Osteocyte (in vitro differentiated cells): ENCODE measurements around the gene ZNF839. TPM values are rescaled to one million over a fixed set of nuclear protein-coding genes. Genes with fewer than 3 reads are reported as not detected.
A peak's percentile ranks its signal among the peaks of the same experiment; 100 is the strongest.

Experiments used
- DNase-seq: peaks from one replicate; pipeline ENCODE4 v3.0.0; 2021; ENCODE audit warnings: mixed read lengths; ENCODE audit not compliant: unreplicated experiment; ENCODE audit errors: extremely low spot score
- H3K27ac Mint-ChIP-seq: one replicate; pipeline ENCODE4 v1.8.0; 2021; ENCODE audit warnings: mild to moderate bottlenecking, mixed read lengths; ENCODE audit not compliant: unreplicated experiment
- H3K27me3 Mint-ChIP-seq: one replicate; pipeline ENCODE4 v1.8.0; 2021; ENCODE audit warnings: mixed read lengths; ENCODE audit not compliant: unreplicated experiment
- H3K36me3 Mint-ChIP-seq: one replicate; pipeline ENCODE4 v1.8.0; 2021; ENCODE audit warnings: mixed read lengths; ENCODE audit not compliant: unreplicated experiment
- H3K4me1 Mint-ChIP-seq: one replicate; pipeline ENCODE4 v1.8.0; 2021; ENCODE audit warnings: mixed read lengths; ENCODE audit not compliant: unreplicated experiment
- H3K4me3 Mint-ChIP-seq: one replicate; pipeline ENCODE4 v1.8.0; 2021; ENCODE audit warnings: mild to moderate bottlenecking, moderate library complexity, mixed read lengths; ENCODE audit not compliant: unreplicated experiment
- H3K9me3 Mint-ChIP-seq: one replicate; pipeline ENCODE4 v1.8.0; 2021; ENCODE audit warnings: mixed read lengths; ENCODE audit not compliant: unreplicated experiment
- total RNA-seq: library from RNA; stranded (reverse); gene quantifications from 2 replicates; pipeline ENCODE4 v1.2.1, GENCODE V29; 2021
- TF ChIP-seq, protein P1 (sequence below): fragments of 200-600 bp; sonication (generic); IDR thresholded peaks from 2 replicates; pipeline ENCODE4 v1.5.0; 2021; ENCODE audit warnings: antibody characterized with exemption, mild to moderate bottlenecking, moderate library complexity

Gene ZNF839
- total RNA-seq, 1 donor from 2014 or later, result 10.1 TPM

DNA sequence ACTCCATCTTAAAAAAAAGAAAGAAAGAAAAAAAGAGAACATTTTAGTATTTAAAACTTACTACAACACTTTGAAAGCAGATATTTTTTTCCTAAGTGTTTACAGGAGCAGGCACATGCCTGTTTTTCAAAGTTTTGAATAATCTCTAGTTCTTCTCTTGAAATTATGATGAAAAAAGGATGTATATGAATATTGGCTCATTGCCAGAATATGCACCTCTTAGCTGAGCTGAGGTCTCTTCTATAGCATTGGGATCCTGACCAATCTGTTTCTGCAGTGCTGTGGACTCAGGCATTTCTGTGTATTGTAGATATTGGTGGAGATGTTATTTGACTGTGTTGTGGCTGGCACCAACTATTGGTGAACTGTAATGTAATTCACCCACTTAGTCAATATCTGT lies 58.1 kb downstream of the ZNF839 start:
- Mint-ChIP-seq H3K9me3 (no peaks in the 10 kb centered on the region), H3K36me3 (peaks cover 16% of the 10 kb centered on the region), H3K27ac (no peak overlapping the region), H3K4me3 (no peak overlapping the region), H3K4me1 (peaks cover 2% of the 10 kb centered on the region), H3K27me3 (no peaks in the 10 kb centered on the region)
- TF ChIP-seq, protein P1, sequence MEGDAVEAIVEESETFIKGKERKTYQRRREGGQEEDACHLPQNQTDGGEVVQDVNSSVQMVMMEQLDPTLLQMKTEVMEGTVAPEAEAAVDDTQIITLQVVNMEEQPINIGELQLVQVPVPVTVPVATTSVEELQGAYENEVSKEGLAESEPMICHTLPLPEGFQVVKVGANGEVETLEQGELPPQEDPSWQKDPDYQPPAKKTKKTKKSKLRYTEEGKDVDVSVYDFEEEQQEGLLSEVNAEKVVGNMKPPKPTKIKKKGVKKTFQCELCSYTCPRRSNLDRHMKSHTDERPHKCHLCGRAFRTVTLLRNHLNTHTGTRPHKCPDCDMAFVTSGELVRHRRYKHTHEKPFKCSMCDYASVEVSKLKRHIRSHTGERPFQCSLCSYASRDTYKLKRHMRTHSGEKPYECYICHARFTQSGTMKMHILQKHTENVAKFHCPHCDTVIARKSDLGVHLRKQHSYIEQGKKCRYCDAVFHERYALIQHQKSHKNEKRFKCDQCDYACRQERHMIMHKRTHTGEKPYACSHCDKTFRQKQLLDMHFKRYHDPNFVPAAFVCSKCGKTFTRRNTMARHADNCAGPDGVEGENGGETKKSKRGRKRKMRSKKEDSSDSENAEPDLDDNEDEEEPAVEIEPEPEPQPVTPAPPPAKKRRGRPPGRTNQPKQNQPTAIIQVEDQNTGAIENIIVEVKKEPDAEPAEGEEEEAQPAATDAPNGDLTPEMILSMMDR, result no peak
- DNase-seq, result no peak

DNA sequence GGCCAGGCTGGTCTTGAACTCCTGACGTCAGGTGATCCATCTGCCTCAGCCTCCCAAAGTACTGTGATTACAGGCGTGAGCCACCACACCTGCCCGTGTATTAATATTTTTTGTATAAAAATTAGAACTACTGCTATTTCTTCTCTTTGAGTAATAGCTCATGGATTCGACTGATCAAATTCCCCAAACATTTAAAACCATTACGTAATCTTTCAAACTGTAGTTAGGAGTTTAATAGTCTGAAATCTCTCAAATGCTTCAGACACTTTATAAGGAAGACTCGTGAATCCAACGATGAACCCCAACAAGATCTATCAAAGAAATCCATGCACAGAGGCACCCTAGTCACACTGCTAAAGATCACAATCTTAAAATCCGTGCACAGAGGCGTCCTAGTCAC lies 59.3 kb downstream of the ZNF839 start:
- DNase-seq, result no peak
- TF ChIP-seq, protein P1, result no peak
- H3K4me1 Mint-ChIP-seq, result peaks cover 2% of the 10 kb centered on the region
- H3K27me3 Mint-ChIP-seq, result no peaks in the 10 kb centered on the region
- peaks cover 18% of the 10 kb centered on the region for H3K36me3 Mint-ChIP-seq
- no peak overlapping the region for H3K4me3 Mint-ChIP-seq
- no peak overlapping the region for H3K27ac Mint-ChIP-seq
- no peaks in the 10 kb centered on the region for H3K9me3 Mint-ChIP-seq

DNA sequence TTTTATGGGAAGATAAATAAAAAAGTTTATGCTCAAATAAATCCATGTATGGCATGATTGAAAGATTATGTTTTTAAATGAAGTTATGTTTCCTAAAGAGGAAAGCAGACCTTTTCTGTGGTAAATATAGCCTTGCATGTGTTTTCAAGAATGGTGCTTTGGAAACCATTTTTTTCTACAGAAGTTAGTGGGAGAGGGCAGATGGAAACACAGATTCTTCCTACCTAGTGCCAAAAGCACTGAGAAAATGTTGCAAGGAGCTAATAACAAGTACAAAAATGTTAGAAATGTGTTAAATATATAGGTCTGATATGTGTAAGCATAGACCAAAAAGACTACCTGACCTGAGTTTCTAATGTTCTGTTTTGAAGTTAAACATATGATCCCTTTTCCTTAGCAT lies 67.5 kb downstream of the ZNF839 start:
- H3K4me3 Mint-ChIP-seq, result no peak overlapping the region

DNA sequence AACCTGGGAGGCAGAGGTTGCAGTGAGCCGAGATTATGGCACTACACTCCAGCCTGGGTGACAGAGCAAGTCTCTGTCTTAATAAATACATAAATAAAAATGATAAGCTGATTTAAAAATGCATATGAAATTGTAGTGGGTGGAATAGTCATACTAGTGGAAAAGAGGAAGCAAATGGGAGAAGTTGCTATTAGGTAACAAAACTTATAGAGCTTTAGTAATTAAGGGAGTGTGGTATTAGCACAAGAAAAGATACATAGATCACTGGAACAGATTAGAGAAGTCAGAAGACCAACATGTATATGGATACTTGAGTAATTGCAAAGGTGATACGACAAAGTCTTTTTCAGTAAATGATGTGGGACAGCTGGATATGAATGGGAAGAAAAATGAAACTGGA lies 69.7 kb downstream of the ZNF839 start:
- H3K36me3 Mint-ChIP-seq, result peaks cover 16% of the 10 kb centered on the region
- TF ChIP-seq, protein P1, result no peak
- no peak overlapping the region for H3K4me3 Mint-ChIP-seq
- no peaks in the 10 kb centered on the region for H3K9me3 Mint-ChIP-seq
- peaks cover 7% of the 10 kb centered on the region for H3K4me1 Mint-ChIP-seq
- no peaks in the 10 kb centered on the region for H3K27me3 Mint-ChIP-seq
- DNase-seq, result no peak
- no peak overlapping the region for H3K27ac Mint-ChIP-seq

More for the DNA sequence above, 67.5 kb downstream of the ZNF839 start:
- H3K4me1 Mint-ChIP-seq, result peaks cover 7% of the 10 kb centered on the region
- H3K27me3 Mint-ChIP-seq, result no peaks in the 10 kb centered on the region
- no peaks in the 10 kb centered on the region for H3K9me3 Mint-ChIP-seq
- DNase-seq, result no peak
- TF ChIP-seq, protein P1, result no peak
- H3K36me3 Mint-ChIP-seq, result peaks cover 13% of the 10 kb centered on the region
- H3K27ac Mint-ChIP-seq, result no peak overlapping the region

DNA sequence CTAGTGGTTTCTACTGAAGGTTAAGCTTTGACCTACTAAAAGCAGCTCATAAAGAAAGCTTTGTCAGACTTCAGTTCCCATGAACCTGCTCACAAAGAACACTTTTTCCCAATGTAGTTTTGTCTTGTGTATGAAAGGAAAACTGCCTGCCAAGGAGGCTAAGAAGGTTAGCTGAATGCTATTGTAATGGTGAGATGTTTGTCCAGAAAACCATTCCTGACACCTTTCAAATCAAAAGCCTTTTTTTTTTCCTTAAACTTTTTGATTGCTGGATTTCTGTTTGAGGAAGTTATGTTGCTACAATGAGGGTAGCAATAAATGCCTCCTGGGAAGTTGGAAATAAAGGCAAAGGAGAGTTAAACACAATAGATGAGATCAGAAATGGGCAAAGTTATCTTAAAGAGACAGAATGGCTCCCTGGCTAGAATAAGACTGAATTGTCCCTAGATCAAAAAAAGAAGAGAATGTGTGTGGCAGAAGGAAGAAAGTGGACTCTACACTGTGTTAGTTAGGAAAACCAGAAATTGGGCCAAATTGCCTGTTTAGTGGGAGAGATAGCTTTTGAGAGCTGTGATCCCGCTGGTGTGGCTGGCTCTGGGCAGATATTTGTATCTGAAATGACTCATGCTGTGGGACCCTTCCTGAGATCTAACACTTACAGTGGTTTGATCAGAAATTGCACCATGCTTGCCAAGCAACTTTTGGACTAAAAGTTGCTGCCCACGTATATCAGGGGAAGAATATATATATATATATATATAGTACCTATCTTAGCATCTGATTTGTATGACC lies 70.7 kb downstream of the ZNF839 start:
- H3K36me3 Mint-ChIP-seq, result peaks cover 18% of the 10 kb centered on the region
- H3K9me3 Mint-ChIP-seq, result no peaks in the 10 kb centered on the region
- H3K27ac Mint-ChIP-seq, result peak overlapping the region; percentile 36
- no peak for DNase-seq
- peaks cover 7% of the 10 kb centered on the region for H3K4me1 Mint-ChIP-seq
- no peak overlapping the region for H3K4me3 Mint-ChIP-seq
- TF ChIP-seq, protein P1, result no peak
- no peaks in the 10 kb centered on the region for H3K27me3 Mint-ChIP-seq

Other genes starting within 250 kb of the ZNF839 start
- 311 and 317 TPM in 2 replicates for gene HSP90AA1, start 232.7 kb upstream of the ZNF839 start, total RNA-seq
- 27.4 and 29.8 TPM in 2 replicates for gene WDR20, start 179.8 kb upstream of the ZNF839 start, total RNA-seq
- gene MOK, start 14.6 kb upstream of the ZNF839 start, total RNA-seq, result 5.8 and 9.5 TPM in 2 replicates
- gene CINP, start 43.1 kb downstream of the ZNF839 start, total RNA-seq, result 26.9 and 30.7 TPM in 2 replicates
- 26.9 and 32.9 TPM in 2 replicates for gene TECPR2, start 43.2 kb downstream of the ZNF839 start, total RNA-seq
- 12.6 and 13.6 TPM in 2 replicates for gene ANKRD9, start 190.0 kb downstream of the ZNF839 start, total RNA-seq